Activated CD4-positive, alpha-beta T cell treated with anti-CD3 and anti-CD28 coated beads, Interleukin-2, Interleukin-4, amounts not matched to agents 100 ng/mL and 50 ng/mL, durations not matched to agents 16 hours and 8 hours (primary cell): Measurements from ENCODE around the gene FAM222A.

Experiments
- DNase-seq: peaks from one replicate; pipeline ENCODE4 v3.0.0-alpha.2; 2020; ENCODE audit warnings: low spot score

The FAM222A gene

DNA sequence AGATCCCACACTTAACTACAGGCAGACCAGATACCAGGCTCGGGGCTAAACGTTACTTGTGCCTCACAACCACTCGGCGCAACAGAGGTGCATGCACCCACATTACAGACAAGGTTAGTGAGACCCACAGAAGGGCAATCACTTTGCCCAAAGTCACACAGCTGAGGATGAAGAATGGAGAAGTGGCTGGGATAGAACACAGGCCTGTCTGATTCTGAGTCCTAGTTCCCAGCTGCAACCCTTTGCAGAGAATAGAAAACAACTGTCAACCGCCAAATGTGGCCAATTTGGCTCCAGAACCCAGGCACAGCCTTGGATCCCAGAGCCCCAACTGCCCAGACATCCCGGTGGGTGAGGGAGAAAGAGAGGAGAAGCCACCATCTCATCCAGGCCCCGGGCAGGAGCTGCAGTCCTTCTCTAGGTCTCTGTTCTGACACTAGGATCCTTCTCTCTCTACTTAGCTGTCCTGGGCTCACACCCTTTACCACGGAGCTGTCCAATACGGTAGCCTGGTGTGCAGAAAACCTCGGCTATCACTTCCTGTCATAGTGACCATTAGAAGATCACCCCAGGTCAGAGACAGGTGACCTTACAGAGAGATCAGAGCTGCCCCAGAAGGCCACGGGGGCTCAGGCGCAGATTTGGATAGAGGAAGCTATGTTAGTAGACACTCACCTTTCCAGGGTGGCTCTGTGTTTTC lies 59.1 kb downstream of the FAM222A start:
- no peak for DNase-seq

DNA sequence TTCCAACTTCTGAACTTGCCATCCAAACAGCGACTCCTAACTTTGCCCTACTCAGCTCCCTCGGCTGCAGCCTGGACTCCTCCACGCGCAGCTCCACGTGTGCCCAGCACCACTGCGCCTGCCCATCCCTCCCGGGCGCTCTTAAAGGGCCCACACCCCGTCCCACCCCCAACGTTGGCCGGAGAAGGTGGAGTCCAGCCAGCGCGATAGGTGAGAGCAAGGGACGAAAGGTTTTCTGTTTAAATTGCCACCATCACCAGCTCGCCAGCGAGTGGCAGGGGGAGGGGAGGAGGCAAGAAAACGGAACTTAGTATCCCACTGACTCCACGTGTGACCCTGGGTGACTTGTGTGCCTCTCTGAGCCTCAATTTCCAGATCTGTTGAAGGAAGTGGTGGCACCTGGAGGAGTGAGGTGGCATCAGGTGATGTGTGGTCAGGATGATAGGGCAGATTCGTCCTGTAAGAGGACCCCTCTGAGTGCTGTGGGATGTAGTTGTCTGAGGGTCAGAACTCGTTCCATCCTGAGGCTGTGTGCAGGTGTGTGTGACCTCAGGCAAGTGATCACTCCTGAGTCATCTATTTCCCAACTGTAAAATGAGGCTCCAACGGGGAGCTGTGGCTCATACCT lies 59.9 kb downstream of the FAM222A start:
- DNase-seq = no peak

DNA sequence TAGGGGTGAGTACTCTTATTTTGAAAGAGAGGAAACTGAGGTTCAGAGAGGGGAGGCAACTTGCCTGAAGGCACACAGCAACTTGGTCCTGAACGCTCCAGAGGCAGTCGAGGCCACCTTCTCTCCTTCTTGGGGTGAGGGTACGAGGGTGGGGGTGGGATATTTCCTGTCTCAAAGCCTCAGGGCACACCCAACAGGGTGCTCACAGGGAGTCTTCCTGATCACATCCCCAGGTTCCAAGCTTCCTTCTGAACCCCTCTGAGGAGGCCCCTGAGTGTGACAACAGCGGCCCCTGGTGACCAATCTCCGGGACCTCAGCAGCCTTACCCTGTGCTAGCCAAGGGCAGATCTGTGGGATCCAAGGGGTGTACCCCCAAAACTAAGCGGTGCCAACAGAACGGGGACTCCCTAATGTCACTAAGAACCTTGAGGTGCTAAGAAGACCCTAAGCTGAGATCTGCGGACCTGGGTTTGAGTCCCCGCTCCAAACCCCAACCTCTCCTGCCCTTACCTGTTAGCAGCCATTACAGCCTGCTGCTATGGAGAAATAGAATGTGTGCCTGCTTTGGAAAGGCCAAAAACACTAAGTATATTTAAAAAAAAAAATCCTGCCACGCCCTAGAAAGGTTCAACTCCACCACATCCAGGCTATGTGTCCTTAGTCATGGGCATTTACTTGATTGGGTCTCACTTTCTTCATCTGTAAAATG lies 61.7 kb downstream of the FAM222A start:
- peak; percentile 68 for DNase-seq

DNA sequence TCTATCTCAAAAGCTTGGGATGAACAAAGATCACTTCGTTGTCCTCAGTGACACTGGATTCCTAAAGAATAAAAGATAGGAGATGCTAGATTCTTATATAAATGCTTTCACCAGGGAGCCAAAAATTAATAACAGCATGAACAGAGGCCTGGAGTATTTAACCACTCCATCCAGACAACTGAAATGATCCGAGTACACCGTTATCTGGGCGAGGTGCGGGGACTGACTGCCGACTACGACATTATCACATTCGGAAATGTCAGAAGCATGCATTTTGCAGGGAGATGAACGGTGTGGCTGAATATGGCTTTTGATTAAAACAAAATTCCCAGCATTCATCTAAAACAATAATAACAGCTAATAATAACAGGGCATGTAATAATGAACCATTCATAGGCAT lies 63.0 kb downstream of the FAM222A start:
- DNase-seq = no peak

DNA sequence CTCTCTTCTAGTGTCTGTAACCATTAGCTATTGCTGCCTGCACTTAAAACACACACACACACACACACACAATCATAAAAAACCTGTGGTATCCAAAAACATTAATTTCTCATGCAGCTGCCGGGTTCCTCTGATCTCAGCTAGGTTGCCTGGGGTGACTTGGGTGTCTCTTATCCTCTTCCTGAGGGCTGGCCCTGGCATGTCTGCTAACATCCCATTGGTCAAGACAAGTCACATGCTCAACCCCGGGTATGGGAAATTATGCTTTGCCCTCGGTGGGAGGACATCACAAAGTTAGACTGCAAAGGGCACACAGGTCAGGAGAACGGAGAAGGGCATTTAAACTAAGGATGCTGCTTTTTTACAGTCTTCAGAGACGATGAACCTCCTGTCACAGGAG lies 63.9 kb downstream of the FAM222A start:
- DNase-seq = peak; percentile 33

DNA sequence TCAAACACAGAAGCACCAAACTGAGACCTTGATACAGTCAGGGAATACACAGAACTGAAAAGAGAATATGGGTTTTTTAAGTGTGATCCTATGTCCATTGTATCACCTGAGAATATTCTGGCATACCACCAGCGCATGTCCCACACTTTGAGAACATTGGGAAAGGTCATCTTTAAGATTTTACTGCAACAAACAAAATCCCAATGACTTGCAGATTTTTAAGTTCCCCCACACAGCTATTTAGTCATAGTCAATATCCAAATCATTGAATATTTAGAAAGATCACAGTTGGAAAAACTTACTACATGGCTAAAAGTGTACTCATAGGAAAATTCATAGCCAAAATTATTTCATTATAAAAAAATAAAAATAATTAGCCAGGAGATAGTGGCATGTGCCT lies 65.1 kb downstream of the FAM222A start:
- no peak for DNase-seq

DNA sequence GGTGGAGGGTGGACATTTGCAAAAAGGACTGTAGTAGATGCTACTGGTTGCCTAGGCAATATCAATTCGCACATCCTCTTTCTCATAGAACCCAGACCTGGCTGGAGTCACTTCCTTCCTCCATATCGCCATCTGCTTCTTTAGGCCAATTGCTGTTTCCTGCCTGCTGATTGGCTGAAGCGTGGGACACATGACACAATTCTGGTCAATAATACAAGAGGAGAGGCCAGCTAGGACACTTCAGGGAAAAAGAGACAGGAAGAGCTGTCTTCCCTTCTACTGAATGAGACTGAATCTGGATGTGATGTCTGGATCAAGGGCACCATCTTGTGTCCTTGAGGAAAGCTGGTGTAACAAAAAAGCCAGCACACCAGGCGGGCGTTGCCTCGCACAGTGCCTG lies 65.8 kb downstream of the FAM222A start:
- no peak for DNase-seq

DNA sequence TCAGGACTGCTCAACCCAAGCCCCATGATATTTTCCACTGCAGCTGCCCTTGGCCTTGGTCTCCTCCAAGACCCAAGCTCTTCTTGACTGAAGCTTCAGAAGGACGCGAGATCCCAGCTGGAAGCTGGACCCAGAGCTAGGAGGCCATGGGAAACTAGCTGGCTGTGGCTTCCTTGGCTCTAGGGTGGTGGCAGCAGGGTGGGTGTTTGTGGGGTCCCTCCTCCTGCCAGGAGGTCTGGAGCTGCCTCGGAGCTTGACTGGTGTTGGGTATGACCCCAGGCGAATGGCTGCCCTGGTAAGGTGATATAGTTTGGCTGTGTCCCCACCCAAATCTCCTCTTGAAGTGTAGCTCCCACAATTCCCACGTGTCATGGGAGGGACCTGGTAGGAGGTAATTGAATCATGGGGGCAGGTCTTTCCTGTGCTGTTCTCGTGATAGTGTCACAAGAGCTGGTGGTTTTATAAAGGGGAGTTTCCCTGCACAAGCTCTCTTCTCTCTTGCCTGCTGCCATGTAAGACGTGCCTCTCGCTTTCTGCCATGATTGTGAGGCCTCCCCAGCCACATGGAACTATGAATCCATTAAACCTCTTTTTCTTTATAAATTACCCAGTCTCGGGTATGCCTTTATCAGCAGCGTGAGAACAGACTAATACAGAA lies 68.2 kb downstream of the FAM222A start:
- DNase-seq = no peak

DNA sequence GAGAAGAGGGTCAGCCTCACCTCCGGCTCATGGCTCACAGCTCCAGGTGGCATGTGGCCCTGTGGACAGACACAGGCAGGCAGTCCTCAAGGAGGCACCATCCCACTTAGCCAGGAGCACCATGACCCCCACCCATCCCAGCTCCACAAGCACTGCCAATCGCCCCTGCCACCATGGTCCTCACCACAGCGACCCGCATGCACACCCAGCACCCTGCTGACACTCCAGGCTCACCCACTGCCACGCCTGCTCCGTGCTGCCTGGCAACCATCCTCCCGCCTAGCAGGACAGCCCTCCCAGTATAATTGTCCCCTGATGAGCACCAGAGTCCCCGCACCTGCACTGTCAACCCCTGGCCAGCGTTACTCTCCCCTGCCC lies 68.7 kb downstream of the FAM222A start:
- DNase-seq = no peak

DNA sequence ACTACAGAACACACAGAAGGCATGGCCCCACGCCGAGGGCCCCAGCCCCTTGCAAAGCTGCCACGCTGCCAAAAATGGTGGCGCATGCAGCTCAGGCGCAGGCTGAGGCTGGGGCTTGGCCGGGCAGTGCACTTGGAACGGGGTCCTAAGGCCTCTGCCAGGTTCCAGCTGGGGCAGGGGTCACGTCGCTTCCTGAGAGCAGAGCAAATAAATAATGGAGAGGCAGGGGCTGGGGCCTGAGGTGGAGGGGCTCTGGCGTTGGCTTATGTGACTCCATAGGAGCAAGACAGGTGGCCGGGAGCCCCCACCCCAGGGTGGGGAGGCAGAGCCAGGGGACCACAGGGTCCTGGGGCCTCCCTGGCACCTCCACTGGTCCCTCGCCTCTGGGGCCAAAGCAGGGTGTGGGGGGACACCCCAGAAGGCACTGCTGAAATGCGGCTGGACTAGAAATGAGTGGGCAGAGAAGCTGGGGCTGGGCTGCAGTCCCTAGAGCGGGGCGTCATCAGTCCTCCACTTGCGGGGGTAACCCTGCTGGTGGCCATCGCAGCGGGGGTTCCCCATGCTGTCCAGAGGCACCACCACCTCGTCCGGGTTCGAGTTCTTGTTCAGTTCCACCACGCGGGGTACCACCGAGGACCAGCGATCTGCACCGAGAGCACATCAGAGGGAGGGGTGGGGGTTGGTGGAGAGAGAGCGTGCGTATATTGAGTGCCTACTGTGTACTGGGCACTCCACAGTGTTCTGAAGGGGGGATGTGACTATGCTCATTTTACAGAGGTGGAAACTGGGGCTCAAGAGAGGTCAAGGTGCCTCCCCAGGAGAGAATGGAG lies 69.7 kb downstream of the FAM222A start:
- DNase-seq = no peak

DNA sequence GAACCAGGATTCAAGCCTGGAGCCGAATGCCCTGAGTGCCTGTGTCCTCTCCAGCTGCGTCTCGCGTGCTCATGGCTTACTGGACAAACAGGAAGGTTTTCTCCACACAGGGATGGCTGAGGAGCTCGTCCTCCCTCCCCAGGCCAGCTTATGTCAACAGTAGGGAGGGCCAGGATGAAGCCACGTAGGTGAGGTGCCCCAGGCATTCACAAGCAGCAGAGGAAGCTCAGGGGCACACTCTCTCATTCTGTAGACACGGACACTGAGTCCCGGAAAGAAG lies 70.3 kb downstream of the FAM222A start:
- no peak for DNase-seq

DNA sequence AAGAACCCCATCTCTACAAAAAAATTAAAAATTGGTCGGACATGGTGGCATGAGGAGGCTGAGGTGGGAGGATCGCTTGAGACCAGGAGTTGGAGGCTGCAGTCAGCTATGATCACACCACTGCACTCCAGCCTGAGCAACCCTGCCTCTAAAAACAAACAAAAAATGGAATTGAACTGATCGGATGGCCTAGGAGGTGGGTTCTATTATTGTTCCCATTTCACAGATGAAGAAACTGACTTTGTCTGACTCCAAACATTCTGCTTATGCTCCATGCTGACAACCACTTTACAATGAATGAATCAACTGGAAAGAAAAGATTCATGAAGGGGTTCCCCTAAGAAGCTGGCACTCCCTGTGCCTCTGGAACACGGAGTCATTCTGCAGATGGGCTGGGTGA lies 72.2 kb downstream of the FAM222A start:
- no peak for DNase-seq

DNA sequence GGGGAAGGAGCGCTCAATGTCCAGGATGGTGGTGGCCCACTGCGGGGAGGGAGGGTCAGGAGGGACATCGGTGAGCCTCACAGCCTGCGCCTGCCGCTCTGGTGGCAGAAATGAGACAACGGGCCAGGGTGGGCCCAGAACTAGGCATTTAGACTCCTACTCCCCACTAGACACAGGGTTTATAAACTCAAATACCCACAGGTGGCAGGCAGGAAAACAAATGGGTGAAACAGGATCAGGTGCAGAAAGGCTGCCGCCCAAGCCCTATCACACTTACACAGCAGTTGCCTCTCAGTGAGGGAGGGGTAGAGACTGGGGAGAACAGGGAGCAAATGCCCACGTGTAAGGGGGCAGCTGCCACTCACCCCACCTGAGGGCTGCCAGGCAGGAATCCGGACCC lies 73.2 kb downstream of the FAM222A start:
- DNase-seq = no peak

DNA sequence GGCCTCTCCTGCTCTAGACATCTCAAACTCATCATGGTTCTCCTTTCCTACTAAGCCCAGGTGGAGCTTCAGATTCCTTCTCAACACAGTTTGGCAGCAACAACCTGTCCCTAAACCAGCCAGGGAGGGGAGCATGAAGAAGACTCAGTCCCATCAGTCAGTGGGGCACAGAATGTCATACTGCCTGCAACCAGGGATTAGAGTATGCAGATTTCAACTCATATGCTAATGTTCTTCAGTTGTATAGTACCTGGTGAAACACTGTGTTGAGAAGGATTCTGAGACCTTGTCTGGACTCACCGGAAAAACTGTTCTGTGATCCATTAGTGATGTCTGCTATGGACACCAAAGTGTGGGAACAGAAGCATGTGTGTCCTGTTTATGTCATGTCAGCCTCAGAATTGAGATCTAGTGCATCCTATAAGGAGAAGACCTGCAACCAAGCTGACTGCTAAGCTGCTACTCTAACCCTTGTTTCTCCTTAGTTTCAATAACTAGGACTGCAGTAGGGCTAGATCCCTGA lies 76.0 kb downstream of the FAM222A start:
- DNase-seq = no peak

DNA sequence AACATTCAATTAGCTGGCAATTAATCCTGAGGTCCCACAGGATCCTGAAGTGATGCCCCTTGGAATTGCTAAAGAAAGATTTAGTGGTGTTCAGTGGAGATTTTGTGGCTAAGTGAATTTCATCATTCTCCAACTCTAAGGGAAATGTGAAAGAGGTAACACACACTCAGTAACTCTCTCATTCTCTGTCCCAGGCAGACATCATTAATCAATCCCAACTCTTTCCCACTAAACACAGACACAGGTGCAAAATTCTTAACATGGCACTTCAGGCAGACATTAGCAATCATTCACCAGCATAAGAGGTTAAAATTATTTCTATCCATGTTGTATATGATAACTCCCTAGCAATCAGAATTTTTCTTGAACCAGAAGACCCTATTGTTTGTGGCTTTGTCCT lies 79.4 kb downstream of the FAM222A start:
- no peak for DNase-seq

DNA sequence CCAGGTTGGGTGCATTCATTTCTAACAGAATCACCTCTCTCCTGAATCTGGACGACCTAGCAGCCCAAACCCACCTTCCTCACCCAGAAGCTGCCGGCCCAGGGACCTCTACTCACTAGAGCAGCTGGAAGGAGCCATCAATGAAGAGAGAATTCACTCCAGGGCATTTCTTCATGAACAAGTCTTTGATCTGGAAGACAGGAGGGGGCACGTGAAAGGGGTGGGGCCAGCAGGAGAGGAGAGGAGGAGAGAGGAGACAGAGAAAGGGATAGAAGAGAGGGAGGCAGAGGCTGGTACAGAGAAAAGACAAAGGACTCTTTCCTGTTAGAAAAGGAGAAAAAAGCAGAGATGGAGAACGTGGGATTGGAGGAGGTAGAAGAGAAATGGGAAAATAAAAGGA lies 79.8 kb downstream of the FAM222A start:
- DNase-seq = no peak

DNA sequence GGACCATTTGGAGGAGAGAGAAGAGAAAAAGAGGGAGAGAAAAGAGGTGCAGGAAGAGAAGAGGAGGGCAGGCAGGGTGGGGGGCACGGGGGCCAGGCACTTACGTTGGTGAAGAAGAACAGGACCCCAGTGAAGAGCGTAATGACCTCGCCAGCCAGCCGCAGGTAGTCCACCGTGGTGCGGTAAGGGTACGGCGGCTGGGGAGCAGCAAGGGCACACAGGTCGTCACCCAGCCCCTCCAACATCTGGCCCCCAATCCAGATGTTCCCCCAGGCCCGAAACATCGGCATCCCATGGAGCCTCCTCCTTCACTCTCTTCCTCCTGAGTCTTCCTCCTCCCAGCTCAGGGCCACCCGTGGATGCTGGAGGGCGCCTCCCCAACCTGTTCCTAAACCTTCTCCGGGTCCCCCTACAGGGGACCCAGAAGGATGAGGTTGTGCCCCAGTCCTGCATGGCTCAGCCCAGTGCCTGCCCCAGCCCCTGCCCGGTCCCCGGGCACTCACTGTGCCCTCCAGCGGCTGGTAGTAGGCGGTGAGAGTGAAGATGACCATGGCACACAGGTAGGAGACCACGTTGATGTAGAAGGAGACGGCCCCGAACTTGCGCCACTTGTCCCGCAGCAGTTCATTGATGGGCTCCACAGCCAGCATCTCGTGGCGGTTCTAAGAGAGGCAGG lies 80.3 kb downstream of the FAM222A start:
- no peak for DNase-seq

DNA sequence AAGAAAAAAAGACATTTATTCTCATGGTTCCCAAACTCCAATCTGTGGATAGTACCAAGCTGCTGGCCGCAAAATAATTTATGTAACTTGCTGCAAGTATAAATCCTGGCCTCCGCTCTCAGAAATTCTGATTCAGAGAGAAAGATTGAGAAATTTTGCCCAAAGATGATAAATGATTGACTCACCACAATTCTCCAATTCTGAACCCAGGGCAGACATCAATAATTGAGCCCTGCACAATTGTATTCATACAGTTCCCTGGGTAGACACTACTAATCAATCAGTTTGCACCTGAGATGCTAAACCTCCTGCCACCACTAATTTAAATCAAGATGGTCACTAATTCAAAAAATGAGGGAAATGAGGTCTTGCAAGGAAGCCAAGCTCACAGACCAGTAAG lies 81.4 kb downstream of the FAM222A start:
- DNase-seq = no peak

DNA sequence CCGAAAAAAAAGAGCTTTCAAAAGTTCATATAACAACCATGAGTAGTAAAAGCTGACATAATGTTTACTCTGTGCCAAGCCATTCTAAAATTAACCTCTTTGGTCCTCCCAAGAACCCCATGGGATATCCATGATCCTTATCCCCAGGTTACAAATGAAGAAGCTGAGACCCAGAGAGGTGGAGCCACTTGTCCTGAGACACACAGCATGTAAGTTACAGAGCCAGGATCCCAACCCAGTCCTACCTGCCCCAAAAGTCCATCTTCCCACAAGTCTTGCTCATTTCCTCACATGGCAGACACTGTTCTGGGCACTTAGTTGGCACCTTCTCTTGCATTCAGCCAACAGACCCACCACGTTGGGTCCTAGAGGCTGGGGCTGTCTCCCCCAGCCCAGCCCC lies 82.4 kb downstream of the FAM222A start:
- no peak for DNase-seq

DNA sequence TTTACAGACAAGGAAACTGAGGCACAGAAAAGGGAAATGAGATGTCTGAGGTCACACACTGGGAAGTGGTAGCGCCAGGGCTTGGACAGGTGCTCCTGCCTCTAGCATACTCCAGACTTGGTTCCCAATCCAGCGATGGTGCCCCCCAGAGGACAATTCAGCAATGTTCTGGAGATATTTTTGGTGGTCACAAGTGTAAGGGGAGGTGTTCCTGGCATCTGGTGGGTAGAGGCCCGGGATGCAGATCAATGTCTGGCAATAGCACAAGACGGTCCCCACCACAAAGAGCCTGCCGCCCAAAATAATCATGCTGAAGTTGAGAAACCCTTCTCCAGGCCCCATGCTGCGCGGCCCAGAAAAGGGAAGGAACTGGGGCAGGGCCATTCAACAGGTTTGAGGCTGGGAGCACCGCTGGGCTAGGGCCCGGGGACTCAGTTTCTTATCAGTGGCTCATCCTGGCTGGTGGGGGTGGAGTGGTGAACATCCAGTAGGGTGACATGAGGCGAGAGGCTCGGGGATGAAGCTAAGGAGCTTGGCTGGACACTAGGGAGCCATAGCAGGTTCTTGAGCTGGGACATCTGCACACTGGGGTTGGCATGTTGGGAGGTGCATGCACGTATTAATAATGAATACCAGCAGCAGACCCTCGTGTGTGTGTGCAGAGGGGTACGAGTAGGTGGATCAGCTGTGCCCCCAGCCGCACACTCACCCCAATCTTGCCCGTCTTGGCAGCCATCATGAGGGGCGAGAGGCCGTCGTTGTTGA lies 84.5 kb downstream of the FAM222A start:
- DNase-seq = no peak

DNA sequence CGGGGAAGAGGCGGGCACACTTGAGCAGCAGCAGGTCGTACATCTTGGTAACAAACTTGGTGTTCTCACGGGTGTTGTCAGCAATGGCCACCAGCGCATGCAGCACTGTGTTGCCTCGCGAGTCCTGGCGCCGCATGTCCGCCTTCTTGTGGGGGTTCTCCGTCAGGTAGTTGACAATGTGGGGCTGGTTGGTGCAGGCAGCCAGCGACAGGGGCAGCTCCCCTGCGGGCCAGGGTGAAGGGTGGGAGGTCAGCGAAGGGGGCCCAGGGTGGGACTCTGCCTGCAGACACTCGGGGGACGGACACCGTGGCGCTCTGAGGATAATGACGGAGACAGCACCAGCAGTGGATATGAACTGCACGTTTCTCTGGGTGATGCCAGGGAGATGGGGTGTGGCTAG lies 85.1 kb downstream of the FAM222A start:
- DNase-seq = no peak
